ENCODE results near the gene DGKD. TPM values are rescaled to one million over a fixed set of nuclear protein-coding genes. Genes with fewer than 3 reads are reported as not detected.
A peak's percentile ranks its signal among the peaks of the same experiment; 100 is the strongest.

DGKD gene
- total RNA-seq, 6 donors from 2014 or later = 50.0 to 141 (median 75.6) TPM

GRCh38 chr2:233408366-233409285, 54.3 kb downstream of the DGKD start:
- peaks cover 0 to 2% (median 0%) of the 10 kb centered on the region in 4 donors for H3K9me3 ChIP-seq
- H3K36me3 ChIP-seq = no peaks in the 10 kb centered on the region
- no peak overlapping the region for H3K4me3 ChIP-seq
- ATAC-seq (ENCODE audit: low FRiP score in 2 of 2) (peak in 1 of 2 donors; percentile 11), DNase-seq (no peak)
- peaks cover 9 to 34% (median 20%) of the 10 kb centered on the region in 4 donors for H3K4me1 ChIP-seq
- peak overlapping the region in 2 of 4 donors; percentile 6 to 44 for H3K27ac ChIP-seq
- no peak for TF ChIP-seq EP300 (IDR thresholded peaks at IDR 0.05)
- TF ChIP-seq CTCF (IDR thresholded peaks at IDR 0.05) = no peak
- no peak for TF ChIP-seq POLR2AphosphoS5 (IDR thresholded peaks at IDR 0.05)
- no peak for TF ChIP-seq POLR2A (IDR thresholded peaks at IDR 0.05)
- H3K27me3 ChIP-seq = no peaks in the 10 kb centered on the region
- 63 to 66% methylated on average over 6 to 9 of the region's 9 CpGs for WGBS, 2 donors

- H3K27ac ChIP-seq = peak overlapping the region in 2 of 4 donors; percentile 6 to 44
These were observed 55.1 kb downstream of the DGKD start for GRCh38 chr2:233409286-233409991.

GRCh38 chr2:233410196-233410760, 56.0 kb downstream of the DGKD start:
- H3K27ac ChIP-seq = peak overlapping the region in 2 of 4 donors; percentile 6 to 37
- ATAC-seq (ENCODE audit: low FRiP score in 2 of 2) (no peak), DNase-seq (no peak)
- H3K9me3 ChIP-seq = peaks cover 0 to 2% (median 0%) of the 10 kb centered on the region in 4 donors
- H3K36me3 ChIP-seq = peaks cover 0 to 3% (median 0%) of the 10 kb centered on the region in 4 donors
- H3K27me3 ChIP-seq = no peaks in the 10 kb centered on the region
- TF ChIP-seq CTCF (IDR thresholded peaks at IDR 0.05) (no peak), POLR2A (IDR thresholded peaks at IDR 0.05) (no peak), POLR2AphosphoS5 (IDR thresholded peaks at IDR 0.05) (no peak), EP300 (IDR thresholded peaks at IDR 0.05) (no peak)
- H3K4me1 ChIP-seq = peaks cover 16 to 48% (median 28%) of the 10 kb centered on the region in 4 donors
- H3K4me3 ChIP-seq = no peak overlapping the region
- 90 to 95% methylated on average over 5 of the region's 5 CpGs for WGBS, 2 donors

More at GRCh38 chr2:233409286-233409991, 55.1 kb downstream of the DGKD start:
- TF ChIP-seq POLR2AphosphoS5 (IDR thresholded peaks at IDR 0.05) (no peak), EP300 (IDR thresholded peaks at IDR 0.05) (no peak)
- no peak overlapping the region for H3K4me3 ChIP-seq
- ATAC-seq (ENCODE audit: low FRiP score in 2 of 2) = peak; percentile 55 to 83
- WGBS, 2 donors = 23 to 25% methylated on average over 6 of the region's 6 CpGs
- no peaks in the 10 kb centered on the region for H3K36me3 ChIP-seq
- H3K9me3 ChIP-seq = peaks cover 0 to 2% (median 0%) of the 10 kb centered on the region in 4 donors
- DNase-seq = no peak
- peaks cover 13 to 42% (median 21%) of the 10 kb centered on the region in 4 donors for H3K4me1 ChIP-seq
- H3K27me3 ChIP-seq = no peaks in the 10 kb centered on the region

GRCh38 chr2:233411162-233411561, 56.9 kb downstream of the DGKD start:
- no peak overlapping the region for H3K27ac ChIP-seq
- no peak for TF ChIP-seq POLR2A (IDR thresholded peaks at IDR 0.05)
- TF ChIP-seq EP300 (IDR thresholded peaks at IDR 0.05) = no peak
- TF ChIP-seq POLR2AphosphoS5 (IDR thresholded peaks at IDR 0.05) = no peak
- no peak for TF ChIP-seq CTCF (IDR thresholded peaks at IDR 0.05)
- H3K9me3 ChIP-seq = peaks cover 0 to 2% (median 0%) of the 10 kb centered on the region in 4 donors
- DNase-seq (no peak), ATAC-seq (ENCODE audit: low FRiP score in 2 of 2) (no peak)
- no peak overlapping the region for H3K4me3 ChIP-seq
- peaks cover 18 to 52% (median 28%) of the 10 kb centered on the region in 4 donors for H3K4me1 ChIP-seq
- no peaks in the 10 kb centered on the region for H3K27me3 ChIP-seq
- H3K36me3 ChIP-seq = peaks cover 0 to 3% (median 0%) of the 10 kb centered on the region in 4 donors
- 91 to 95% methylated on average over 1 of the region's 1 CpG for WGBS, 2 donors
